Glomerular endothelial cell (primary cell): ENCODE measurements around the gene RPA1. TPM values are rescaled to one million over a fixed set of nuclear protein-coding genes. Genes with fewer than 3 reads are reported as not detected.
A peak's percentile ranks its signal among the peaks of the same experiment; 100 is the strongest.
"Not testable (repeated sequence)": the region's sequence is repeated elsewhere in the genome, so short reads cannot be mapped to it uniquely, and the experiment has no call there.

Experiments used
- DNase-seq: peaks from one replicate; pipeline ENCODE4 v3.0.0-alpha.2; 2011; ENCODE audit warnings: low read depth, low spot score; ENCODE audit errors: extremely low read depth
- total RNA-seq: library from RNA; depleted of rRNA; stranded (reverse); fragments of >200 nt; gene quantifications from 2 replicates; pipeline ENCODE4 v1.2.3, GENCODE V29; 2015

RPA1 gene
- total RNA-seq, 1 donor from 2014 or later, result 29.2 TPM

GRCh38 chr17:1873418-1873817, 43.6 kb downstream of the RPA1 start:
- DNase-seq, result no peak

- no peak for DNase-seq
Measured at GRCh38 chr17:1875597-1875996, 45.8 kb downstream of the RPA1 start.

DNA sequence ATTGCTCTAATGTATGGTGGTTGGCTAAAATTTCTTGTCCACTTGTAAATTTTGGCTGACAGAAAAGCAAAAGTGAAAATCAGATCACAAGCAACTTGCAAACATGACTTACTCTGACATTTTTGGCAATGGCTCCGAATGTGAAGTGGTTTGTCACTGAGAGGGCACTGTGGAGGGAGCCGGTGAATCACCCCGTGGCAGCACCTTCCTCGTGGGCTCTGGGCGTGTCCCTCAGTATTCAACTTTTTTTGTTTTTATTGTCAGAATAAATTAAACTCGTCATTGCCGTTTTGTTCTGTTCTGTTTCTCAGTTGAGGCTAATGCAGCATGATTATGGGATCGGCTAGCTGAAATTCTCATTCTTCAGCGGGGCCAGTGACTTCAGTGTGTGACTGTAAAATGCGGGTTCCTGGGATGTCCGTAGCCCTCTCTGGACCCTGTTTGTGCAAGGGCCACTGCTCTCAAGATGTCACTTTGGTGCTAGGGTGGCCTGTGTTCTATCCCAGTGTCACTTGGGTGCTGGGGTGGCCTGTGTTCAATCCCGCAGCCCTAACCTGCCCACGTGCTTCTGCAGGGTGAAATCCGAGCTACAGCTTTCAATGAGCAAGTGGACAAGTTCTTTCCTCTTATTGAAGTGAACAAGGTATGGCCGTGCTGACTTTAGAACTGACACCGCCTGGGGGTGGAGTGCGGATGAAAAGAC, 48.8 kb downstream of the RPA1 start:
- DNase-seq, result no peak

- no peak for DNase-seq
Measured at GRCh38 chr17:1880851-1881630, 51.2 kb downstream of the RPA1 start.

DNA sequence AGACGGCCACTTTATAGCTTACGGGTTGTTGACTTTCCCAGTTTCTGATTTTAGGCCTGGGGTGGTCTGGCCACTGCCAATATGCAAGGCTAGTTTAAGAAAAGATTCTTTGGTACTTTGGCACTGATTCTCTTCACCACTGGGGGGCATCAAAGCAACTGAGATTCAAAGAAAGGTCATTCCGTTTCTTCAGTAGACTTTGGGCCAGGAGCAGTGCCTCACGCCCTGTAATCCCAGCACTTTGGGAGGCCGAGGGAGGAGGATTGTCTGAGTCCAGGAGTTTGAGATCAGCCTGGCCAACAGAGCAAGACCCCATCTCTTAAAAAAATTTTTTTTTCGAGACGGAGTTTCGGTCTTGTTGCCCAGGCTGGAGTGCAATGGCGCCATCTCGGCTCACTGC, 53.0 kb downstream of the RPA1 start:
- peak; percentile 36 for DNase-seq

GRCh38 chr17:1883536-1883935, 53.7 kb downstream of the RPA1 start:
- DNase-seq, result no peak

- DNase-seq, result no peak
Measured at GRCh38 chr17:1888741-1889140, 58.9 kb downstream of the RPA1 start.

DNA sequence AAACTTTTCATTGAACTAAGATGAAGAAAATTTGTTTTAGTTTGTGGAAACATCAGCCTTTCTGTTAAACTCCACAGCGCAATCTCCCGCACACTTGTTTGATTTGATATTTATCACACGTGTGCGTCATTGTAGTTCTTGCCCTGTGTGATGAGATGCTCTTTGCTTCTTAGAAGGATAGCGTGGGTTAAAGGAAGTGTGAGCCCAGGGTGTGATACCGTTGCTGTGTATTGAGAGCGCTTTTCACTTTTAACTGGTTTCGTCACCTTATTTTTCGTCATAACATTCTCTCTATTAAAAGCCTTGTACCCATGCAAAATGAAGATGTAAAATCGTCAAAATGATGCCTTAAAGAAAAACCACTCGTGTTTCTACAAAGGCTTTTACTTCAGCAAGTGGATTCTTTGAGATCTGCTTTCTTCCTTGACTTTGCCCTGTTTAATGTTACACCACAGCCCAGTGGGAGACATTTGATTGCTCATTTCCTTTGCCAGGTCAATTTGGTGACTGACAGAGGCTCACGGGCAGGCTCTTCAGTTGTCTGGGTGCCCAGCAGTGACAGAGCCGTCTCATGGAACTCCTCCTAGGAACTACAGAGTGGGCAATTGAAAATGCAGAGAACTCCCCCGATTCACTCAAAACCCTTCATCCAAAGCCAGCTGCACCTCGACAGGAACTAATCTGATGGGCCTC, 61.1 kb downstream of the RPA1 start:
- DNase-seq, result no peak

DNA sequence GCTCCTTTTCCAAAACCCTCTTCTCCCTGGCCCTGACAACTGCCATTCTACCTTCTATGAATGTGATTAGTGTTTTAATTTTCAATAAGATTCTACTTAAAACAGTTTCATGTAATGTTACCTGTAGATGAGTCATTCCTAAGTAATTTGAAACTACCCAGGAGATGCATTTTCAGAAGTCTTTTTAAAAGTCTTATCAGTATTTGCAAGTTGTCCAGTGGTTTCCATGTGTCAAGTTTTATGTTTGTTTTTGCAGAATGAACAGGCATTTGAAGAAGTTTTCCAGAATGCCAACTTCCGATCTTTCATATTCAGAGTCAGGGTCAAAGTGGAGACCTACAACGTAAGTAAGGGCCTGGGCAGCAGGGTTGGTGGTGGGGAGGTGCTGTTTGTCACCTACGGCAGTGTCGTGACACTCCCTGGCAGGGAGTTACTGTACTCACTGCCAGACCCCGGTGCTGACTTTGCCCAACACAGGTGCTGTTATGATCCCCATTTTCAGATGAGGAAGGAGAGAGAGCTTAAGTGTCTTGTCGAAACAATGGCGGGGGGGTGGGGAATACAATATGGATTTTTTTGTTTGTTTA, 65.0 kb downstream of the RPA1 start:
- no peak for DNase-seq

- not testable (repeated sequence) for DNase-seq
Measured at GRCh38 chr17:1895479-1895878, 65.7 kb downstream of the RPA1 start.

DNA sequence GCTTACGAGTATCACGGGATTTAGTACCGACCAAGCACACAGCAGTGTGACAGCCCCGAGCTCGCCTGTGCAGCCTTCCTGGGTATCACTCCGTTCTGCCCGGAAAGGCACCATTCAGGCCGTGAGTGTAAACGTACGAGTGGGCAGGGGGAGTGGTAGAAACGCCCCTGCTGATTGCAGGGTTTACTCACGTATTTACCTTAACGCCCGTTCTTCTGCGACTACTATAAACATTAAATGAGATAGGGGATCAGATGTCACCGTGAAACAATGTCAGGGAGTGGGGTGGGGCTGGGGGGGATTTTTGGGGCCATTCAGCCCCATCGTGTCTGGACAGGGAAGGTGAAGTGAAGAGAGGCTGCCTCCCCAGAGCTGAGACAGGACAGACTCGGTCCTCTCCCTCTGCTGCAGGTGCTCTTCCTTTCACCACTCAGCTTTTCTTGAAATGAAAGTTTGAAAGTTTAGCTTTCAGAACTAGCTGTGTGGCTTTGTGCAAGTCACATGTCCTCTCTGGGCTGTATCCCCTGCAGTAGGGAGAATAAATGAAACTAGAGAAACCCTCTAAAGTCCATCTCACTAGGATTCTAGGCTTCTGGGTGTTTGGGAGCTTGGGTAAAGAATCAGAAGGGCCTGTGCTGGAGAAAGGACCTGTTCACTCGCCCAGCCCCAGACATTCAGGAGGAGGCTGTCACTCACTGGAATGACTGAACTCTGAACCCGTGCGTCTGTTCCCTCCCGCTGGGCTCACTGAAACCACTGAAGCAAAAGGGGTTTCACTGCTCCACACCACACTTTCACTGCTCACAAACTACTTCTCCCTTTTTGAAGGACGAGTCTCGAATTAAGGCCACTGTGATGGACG, 66.7 kb downstream of the RPA1 start:
- DNase-seq, result no peak

DNA sequence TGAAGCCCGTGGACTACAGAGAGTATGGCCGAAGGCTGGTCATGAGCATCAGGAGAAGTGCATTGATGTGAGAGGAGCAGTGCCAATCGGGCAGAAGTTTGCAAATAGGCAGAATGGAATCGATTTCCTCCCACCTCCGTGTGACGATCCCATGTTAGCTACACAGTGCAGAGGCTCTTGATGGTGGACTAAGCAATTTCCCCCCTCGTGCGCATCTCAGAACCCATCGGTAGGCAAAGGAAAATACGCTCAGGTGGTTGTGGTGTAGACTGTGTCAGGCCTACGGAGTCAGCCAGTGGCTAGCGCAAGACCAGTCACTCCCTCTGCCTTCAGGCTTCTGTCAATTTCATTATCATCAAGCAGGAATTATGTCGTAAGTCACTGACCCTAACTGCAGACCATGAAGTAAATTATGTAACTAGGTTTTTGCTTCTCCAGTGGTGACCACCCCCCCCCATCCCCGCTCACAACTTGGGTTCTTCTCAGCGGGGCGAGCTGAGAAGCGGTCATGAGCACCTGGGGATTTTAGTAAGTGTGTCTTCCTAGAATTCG, 67.4 kb downstream of the RPA1 start:
- DNase-seq, result no peak

- no peak for DNase-seq
Measured at GRCh38 chr17:1898332-1898731, 68.5 kb downstream of the RPA1 start.

DNA sequence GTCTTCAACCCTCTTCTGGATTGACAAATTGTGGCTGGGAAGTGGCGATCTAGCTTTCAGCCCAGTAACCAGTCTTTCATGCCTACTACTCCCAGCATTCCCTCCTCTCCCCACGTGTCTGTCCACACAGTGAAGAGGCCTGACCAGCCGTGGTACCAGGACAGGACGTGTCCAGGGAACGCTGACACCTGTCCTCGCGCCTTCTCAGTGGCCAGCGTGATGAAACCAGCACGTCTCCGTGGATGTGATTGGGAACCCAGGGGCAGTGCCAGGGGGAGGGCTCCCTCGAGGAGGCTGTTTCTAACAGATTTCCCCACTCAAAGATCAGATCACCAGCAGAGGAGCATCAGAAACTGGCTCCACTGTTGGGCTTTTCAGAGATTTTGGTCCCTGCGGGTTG, 69.1 kb downstream of the RPA1 start:
- DNase-seq, result no peak

DNA sequence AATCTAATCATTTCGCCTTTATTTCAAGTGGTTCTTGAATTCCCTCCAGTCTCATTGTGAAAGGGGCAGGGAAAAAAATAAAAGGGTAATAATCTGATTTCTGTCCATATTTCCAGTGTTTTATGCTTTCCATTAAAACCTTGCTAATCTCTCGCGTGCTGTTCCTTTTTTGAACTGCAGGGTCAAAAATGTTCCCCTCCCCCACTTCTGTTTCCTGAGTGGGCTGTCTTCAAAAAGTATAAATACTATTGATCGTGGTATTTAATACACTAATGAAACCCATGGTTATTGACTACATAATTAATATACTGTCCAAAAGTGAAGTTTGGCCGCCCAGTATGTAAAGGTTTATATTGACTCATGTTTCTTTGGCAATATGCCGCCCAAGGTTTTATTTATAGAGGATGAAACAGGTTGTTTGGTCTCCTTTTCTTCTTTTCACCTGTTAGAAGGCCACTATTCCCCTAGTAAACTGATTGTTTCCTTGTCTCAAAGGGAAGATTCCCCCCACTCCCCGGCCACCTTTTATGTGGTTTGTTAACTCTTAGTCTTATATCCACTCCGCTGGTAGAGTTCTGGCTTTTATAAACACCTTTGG, 69.7 kb downstream of the RPA1 start:
- no peak for DNase-seq

DNA sequence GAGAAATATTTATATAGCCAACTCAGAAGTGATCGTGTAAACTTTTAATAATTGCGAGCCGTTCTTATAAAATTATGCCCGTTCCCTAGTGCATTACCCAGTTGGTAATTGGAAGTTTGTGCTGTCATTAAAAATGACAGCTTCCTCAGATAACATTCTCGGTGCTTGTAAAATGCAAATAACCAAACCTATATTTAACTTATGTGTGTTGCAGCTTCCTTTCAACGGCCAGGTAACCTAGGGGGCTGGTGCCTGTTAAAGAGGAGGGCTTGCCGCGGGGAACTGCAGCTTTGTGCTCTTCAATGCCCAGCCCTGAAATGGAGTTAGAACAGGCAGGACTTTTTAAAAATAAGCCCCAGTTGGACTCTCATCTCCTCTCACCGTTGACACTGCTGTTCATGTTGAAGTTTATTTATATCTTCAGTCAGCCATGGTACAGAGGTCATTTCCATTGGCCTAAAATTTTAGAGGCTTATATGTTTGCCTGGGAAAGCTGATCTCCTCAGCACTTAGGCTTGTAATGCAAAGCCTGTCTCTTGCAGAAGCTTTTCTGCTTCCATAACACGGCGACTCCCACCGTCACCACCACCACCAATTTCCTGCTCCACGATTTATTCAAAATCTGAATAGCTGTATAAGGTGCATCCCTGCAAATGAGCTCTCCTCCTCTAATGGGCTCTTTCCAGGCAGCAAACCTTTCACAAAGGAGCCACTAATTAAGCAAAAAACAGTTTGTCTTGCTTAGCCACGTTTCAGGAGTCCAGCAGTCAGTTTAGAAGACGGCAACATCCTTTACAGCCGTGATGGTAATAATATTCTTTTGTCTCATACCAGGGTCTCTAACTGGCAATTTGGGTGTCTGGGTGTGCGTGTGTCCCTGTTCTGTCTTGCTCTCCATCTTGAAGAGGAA, 74.7 kb downstream of the RPA1 start:
- DNase-seq, result no peak

DNA sequence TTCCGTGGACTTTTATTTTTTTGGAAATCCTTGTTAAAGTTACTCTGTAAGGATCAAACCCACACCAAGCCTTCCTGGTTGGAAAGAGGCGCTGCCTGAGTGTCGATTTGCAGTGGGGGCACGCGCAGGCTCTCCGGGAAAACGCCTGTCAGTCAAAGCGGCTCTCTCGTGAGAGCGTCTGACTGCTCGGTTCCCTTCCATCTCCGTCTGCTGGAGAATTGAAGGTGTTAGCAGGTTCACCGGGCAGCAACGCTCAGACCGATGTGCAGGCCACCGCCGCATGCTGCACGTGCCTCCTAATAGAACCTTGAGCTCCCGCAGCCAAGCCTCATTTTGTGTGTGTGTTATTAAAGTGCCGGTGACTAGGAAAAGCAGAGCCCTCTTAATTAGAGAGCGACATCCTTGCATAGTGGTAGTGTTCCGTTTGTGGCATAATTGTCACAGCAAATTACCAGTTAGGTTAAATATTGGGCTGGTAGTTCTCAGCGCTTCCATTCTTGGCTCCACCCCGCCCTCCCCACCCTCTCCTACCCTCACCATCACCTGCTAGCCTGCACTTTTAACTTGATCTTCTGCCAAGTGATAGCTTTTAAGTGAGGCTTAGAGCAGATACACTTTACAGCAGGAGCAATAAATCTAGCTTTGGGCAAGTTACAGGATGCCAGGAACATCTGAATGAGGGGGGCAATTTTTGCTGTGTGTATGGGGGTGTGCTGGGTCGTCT, 75.5 kb downstream of the RPA1 start:
- no peak for DNase-seq

DNA sequence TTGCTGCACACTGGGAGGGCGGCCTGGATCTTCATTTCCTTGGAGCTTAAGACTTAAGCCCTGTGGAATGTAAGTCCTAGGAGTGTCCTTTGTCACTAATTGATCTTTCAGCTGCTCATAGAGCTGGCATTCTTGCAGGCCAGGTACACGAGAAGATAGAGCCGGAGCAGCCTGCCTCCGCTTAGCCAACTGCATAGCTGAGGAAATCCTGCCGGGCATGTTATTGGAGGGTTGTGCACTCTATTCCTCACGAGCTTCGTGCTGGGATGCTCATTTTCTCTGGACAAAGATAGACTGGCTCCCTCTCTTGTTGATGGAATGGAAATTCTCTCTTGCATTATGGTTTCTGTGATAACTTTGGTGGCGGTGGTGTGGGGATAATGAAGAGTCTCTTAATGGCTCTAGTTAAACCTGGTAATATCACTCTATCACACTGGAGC, 76.9 kb downstream of the RPA1 start:
- no peak for DNase-seq
